ENCODE measurements around the gene ADGRF5. TPM values are rescaled to one million over a fixed set of nuclear protein-coding genes. Genes with fewer than 3 reads are reported as not detected.
A peak's percentile ranks its signal among the peaks of the same experiment; 100 is the strongest.

The ADGRF5 gene
- total and polyA plus RNA-seq, 8 donors = 2.2 to 7.6 (median 4.0) TPM

DNA sequence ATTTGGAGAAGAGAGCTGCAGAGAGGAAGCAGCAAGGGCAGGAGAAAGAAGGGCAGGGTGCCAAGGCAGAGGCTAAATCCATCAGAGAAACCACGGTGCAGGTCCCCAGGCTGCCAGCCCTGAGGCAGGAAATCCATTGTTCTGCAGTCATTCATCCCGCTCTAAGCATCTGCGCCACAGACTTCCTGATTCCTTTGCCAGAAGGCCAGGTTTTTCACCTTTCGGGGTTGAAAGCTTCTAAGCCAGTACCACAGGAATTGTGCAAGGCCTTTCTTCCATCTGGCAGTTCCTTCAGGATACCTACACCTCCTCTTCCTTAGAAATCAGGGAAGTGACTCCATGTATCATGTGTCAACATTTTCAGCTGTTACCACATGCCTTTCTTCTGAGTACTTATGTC lies 45.6 kb downstream of the ADGRF5 start:
- H3K4me1 ChIP-seq = peaks cover 0 to 4% (median 0%) of the 10 kb centered on the region in 3 donors
- FAIRE-seq (no peak), ATAC-seq (peak; percentile 43 to 85 (median 82)), DNase-seq (peak in 4 of 6 donors; percentile 30 to 59 (median 42))
- TF ChIP-seq, protein P1, sequence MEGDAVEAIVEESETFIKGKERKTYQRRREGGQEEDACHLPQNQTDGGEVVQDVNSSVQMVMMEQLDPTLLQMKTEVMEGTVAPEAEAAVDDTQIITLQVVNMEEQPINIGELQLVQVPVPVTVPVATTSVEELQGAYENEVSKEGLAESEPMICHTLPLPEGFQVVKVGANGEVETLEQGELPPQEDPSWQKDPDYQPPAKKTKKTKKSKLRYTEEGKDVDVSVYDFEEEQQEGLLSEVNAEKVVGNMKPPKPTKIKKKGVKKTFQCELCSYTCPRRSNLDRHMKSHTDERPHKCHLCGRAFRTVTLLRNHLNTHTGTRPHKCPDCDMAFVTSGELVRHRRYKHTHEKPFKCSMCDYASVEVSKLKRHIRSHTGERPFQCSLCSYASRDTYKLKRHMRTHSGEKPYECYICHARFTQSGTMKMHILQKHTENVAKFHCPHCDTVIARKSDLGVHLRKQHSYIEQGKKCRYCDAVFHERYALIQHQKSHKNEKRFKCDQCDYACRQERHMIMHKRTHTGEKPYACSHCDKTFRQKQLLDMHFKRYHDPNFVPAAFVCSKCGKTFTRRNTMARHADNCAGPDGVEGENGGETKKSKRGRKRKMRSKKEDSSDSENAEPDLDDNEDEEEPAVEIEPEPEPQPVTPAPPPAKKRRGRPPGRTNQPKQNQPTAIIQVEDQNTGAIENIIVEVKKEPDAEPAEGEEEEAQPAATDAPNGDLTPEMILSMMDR (IDR thresholded peaks at IDR 0.05) = no peak
- intact Hi-C loops (cut with DNase I) = no loop called here
- no peak overlapping the region for H3K4me3 ChIP-seq
- H3K36me3 ChIP-seq = no peaks in the 10 kb centered on the region
- H3K27ac ChIP-seq = peak overlapping the region in 2 of 4 donors; percentile 22 to 24
- 53 to 61% methylated on average over 4 of the region's 4 CpGs for WGBS, 2 donors
- H3K27me3 ChIP-seq = no peaks in the 10 kb centered on the region
- H3K9me3 ChIP-seq = no peaks in the 10 kb centered on the region

DNA sequence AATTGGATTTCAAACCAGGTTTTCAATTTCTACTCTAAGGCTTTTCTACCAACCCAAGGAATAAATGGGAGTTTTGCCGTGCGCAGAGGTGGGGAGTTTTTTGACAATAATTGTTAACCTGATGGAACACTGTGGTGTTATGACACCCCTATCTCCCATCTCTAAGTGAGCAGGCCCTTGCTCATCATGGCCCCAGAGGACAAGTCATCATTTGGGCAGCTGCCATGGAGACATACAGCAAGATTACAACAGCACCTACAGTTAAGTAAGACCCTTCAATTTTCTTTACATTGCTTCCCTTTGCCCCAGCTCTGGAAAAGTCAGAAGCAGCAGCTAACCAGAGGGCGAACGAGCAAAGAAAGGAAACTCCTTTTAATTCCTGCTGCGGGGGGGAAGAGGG lies 54.3 kb downstream of the ADGRF5 start:
- no peak for ATAC-seq

DNA sequence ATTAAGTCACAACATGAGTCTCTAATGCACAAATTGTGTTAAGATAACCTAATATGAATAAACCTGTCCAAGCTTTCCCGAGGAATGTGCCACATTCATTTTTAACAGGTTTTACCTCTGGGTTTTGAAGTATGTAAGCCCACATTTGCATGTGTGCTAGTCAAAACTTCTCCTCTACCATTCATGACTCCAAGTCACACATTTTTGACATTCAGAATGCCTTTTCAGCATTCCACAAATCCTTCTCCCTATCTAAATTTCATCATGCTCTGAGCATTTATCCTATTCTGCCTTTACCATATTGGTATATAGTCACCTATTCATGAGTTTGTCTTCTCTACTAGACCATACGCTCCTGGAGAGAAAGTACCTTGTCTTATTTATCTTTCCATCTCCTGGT lies 56.5 kb downstream of the ADGRF5 start:
- no peaks in the 10 kb centered on the region for H3K4me1 ChIP-seq
- H3K4me3 ChIP-seq = no peak overlapping the region
- 81 to 89% methylated on average over 2 of the region's 2 CpGs for WGBS, 2 donors
- H3K27me3 ChIP-seq = no peaks in the 10 kb centered on the region
- FAIRE-seq (no peak), DNase-seq (no peak), ATAC-seq (no peak)
- no peaks in the 10 kb centered on the region for H3K9me3 ChIP-seq
- H3K27ac ChIP-seq = no peak overlapping the region
- intact Hi-C loops (cut with DNase I) = no loop called here
- TF ChIP-seq, protein P1 (IDR thresholded peaks at IDR 0.05) = no peak
- no peaks in the 10 kb centered on the region for H3K36me3 ChIP-seq

More for the DNA sequence above, 54.3 kb downstream of the ADGRF5 start:
- Histone ChIP-seq H3K36me3 (no peaks in the 10 kb centered on the region), H3K9me3 (no peaks in the 10 kb centered on the region), H3K27ac (no peak overlapping the region), H3K27me3 (no peaks in the 10 kb centered on the region), H3K4me3 (no peak overlapping the region), H3K4me1 (no peaks in the 10 kb centered on the region)
- DNase-seq = no peak
- intact Hi-C loops (cut with DNase I) = no loop called here
- TF ChIP-seq, protein P1 (IDR thresholded peaks at IDR 0.05) = no peak
- 74 to 82% methylated on average over 5 of the region's 5 CpGs for WGBS, 2 donors
- FAIRE-seq = no peak

DNA sequence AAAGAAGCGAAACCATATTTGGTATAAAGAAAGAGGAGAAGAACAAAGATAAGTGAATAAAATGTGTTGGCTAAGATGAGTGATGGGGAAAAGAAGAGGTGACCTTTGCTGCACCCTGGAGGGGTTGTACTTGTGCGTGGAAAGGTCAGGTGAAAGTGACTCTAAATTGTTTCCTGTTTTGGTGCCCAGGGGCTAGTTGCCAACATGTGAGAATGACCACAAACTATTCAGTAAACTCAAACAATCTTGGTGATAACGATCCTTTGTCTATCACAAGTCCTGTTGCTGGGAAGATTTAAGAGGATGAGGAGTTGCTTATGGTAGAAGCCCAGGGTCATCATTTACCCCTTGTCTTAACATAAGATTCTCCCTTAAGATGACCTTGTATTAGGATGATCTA lies 57.9 kb downstream of the ADGRF5 start:
- Histone ChIP-seq H3K36me3 (no peaks in the 10 kb centered on the region), H3K4me3 (no peak overlapping the region), H3K9me3 (no peaks in the 10 kb centered on the region), H3K27ac (no peak overlapping the region), H3K27me3 (no peaks in the 10 kb centered on the region), H3K4me1 (no peaks in the 10 kb centered on the region)
- TF ChIP-seq, protein P1 (IDR thresholded peaks at IDR 0.05) = no peak
- no peak for ATAC-seq
- WGBS, 2 donors = 59 to 67% methylated on average over 3 of the region's 3 CpGs
- no peak for DNase-seq
- intact Hi-C loops (cut with DNase I) = no loop called here
- FAIRE-seq = no peak

DNA sequence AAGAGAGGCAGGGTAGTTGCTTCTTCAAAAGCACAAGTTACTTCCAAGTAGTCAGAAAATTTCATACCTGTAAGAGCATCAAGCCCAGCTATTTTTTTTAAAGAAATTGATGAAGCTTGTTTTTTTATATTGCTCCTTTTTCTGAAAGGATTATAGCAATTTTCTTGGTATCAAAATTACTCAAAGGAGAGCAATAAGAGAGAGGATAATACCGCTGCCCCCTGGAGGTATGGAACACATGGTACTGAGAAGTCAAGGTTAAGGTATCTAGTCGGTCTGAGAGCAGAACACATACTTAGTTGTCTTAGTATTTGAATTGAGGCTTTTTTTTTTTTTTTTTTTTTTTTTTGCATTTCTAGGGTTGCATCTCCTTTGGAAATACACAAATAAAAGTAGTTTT lies 59.4 kb downstream of the ADGRF5 start:
- TF ChIP-seq, protein P1 (IDR thresholded peaks at IDR 0.05) = no peak
- H3K36me3 ChIP-seq = no peaks in the 10 kb centered on the region
- H3K27me3 ChIP-seq = no peaks in the 10 kb centered on the region
- DNase-seq = no peak
- no peaks in the 10 kb centered on the region for H3K9me3 ChIP-seq
- H3K4me3 ChIP-seq = no peak overlapping the region
- 53 to 65% methylated on average over 2 of the region's 2 CpGs for WGBS, 2 donors
- ATAC-seq = no peak
- H3K4me1 ChIP-seq = no peaks in the 10 kb centered on the region
- intact Hi-C loops (cut with DNase I) = no loop called here
- no peak for FAIRE-seq
- no peak overlapping the region for H3K27ac ChIP-seq
